GM13977 (cell line): ENCODE results near the gene CCDC154.

Experiments used
- DNase-seq: peaks from one replicate; pipeline ENCODE4 v3.0.0; 2012; ENCODE audit warnings: low spot score
- in situ Hi-C: fragments of 300-500 bp; cut with MboI; formaldehyde crosslinking; loops from one replicate; pipeline ENCODE4 v1.12.0; 2022; ENCODE audit warnings: low sequenced_read_pairs, low pct_unique_long_range_greater_than_20kb, mixed read lengths, inconsistent platforms; ENCODE audit not compliant: unreplicated experiment
- TF ChIP-seq, protein P1 (sequence below): IDR thresholded peaks from 2 replicates; pipeline ENCODE4 v1.5.1; 2012; ENCODE audit warnings: mild to moderate bottlenecking, control low read depth; ENCODE audit not compliant: insufficient read depth; ENCODE audit errors: extremely low read depth, missing control alignments

Gene CCDC154

GRCh38 chr16:1454561-1454960 lies 10.2 kb upstream of the CCDC154 start:
- TF ChIP-seq, protein P1, sequence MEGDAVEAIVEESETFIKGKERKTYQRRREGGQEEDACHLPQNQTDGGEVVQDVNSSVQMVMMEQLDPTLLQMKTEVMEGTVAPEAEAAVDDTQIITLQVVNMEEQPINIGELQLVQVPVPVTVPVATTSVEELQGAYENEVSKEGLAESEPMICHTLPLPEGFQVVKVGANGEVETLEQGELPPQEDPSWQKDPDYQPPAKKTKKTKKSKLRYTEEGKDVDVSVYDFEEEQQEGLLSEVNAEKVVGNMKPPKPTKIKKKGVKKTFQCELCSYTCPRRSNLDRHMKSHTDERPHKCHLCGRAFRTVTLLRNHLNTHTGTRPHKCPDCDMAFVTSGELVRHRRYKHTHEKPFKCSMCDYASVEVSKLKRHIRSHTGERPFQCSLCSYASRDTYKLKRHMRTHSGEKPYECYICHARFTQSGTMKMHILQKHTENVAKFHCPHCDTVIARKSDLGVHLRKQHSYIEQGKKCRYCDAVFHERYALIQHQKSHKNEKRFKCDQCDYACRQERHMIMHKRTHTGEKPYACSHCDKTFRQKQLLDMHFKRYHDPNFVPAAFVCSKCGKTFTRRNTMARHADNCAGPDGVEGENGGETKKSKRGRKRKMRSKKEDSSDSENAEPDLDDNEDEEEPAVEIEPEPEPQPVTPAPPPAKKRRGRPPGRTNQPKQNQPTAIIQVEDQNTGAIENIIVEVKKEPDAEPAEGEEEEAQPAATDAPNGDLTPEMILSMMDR: no peak
- DNase-seq: no peak
- in situ Hi-C loops: no loop called here

- TF ChIP-seq, protein P1: no peak
- in situ Hi-C loops: no loop called here
- no peak for DNase-seq
Measured at GRCh38 chr16:1453316-1453715, 9.0 kb upstream of the CCDC154 start.

GRCh38 chr16:1452530-1452929 lies 8.2 kb upstream of the CCDC154 start:
- TF ChIP-seq, protein P1: no peak

DNA sequence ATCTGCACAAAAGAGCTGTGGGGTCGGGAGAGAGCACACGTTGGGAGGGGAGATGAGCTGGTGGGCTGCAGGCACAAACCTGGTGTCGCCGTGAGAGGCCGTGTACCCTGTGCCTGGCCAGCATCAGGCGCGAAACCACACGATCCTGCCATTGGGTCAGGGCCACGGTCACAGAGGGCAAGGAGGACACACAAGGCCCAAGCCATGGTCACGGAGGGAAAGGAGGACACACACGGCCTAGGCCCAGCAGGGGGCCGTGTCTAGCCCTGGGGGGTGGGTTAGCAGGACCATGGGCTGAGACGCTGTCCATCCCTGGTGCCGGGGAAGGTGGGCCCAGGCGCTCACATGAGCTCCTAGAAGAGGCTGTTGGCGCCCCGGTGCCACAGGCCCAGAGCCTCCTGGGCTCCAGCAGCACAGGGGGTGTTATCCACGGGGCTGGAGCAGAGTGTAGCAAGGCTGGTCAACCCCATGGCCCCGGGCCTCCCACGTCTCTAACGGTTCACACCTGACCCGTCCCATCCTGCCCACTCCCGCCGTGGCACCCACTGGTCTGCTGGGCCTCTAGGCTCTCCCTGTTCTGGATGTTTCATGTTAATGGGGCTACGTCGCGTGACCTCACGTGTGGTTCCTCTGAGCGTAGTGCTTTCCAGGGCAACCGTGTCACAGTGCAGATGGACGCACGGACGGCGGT lies 7.5 kb upstream of the CCDC154 start:
- TF ChIP-seq, protein P1: no peak
- in situ Hi-C loops: no loop called here
- DNase-seq: no peak

More at GRCh38 chr16:1452530-1452929, 8.2 kb upstream of the CCDC154 start:
- in situ Hi-C loops: no loop called here
- no peak for DNase-seq

- TF ChIP-seq, protein P1: no peak
- in situ Hi-C loops: no loop called here
- DNase-seq: no peak
Measured at GRCh38 chr16:1450841-1451240, 6.5 kb upstream of the CCDC154 start.

GRCh38 chr16:1450218-1450617 lies 5.9 kb upstream of the CCDC154 start:
- TF ChIP-seq, protein P1: no peak
- in situ Hi-C loops: no loop called here
- no peak for DNase-seq

DNA sequence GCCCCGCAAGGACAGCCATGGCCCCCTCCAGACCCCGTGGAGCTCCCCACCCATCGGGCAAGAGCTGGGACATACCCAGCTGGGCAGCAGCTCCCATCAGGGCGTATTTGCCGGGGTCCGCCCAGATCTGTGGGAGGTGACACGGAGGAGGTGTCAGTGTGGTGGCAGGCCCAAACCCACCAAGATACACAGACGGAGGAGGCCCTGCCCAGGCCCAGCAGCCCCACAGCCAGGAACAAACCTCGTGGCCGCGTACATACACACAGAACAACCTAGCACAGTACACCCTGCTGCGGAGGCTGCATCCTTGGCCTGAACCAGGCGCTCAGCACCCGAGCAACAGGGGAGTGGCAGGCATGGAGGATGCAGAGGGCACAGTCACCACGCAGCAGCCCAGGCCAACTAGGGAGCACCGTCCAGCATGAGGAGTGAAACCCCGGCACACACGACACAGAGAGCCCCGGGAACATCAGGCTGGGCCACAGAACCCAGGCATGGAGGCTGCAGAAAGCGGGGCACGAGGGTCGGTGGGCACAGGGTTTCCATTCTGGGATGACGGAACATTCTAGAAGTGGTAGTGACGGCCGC lies 4.9 kb upstream of the CCDC154 start:
- in situ Hi-C loops: no loop called here
- TF ChIP-seq, protein P1: no peak
- no peak for DNase-seq
